DOHH2 (cell line): ENCODE data around the gene KIR3DL2.
"Not testable (repeated sequence)": the region's sequence is repeated elsewhere in the genome, so short reads cannot be mapped to it uniquely, and the experiment has no call there.

Source experiments
- H3F3A ChIP-seq: fragments of 200-600 bp; sonication (generic), shearing (Covaris generic); 2 replicates; pipeline ENCODE4 v1.6.0; 2016; ENCODE audit warnings: antibody characterized with exemption, mild to moderate bottlenecking; ENCODE audit not compliant: control insufficient read depth, insufficient read depth
- H3K27ac ChIP-seq: fragments of 200-600 bp; sonication (generic); 2 replicates; pipeline ENCODE4 v1.5.1; 2014; ENCODE audit warnings: low read depth, mild to moderate bottlenecking, low read length, moderate library complexity
- H3K27me3 ChIP-seq: fragments of 200-600 bp; sonication (generic); 2 replicates; pipeline ENCODE4 v1.6.1; 2014; ENCODE audit warnings: mild to moderate bottlenecking, low read length, mixed read lengths; ENCODE audit not compliant: control insufficient read depth
- H3K36me3 ChIP-seq: fragments of 200-600 bp; sonication (generic); 2 replicates; pipeline ENCODE4 v1.6.1; 2014; ENCODE audit warnings: mild to moderate bottlenecking, low read length, moderate library complexity, mixed read lengths; ENCODE audit not compliant: control insufficient read depth
- H3K4me1 ChIP-seq: fragments of 200-600 bp; sonication (generic); 2 replicates; pipeline ENCODE4 v1.6.1; 2014; ENCODE audit warnings: mild to moderate bottlenecking, low read length, mixed read lengths; ENCODE audit not compliant: control insufficient read depth
- H3K4me2 ChIP-seq: fragments of 200-600 bp; sonication (generic); 2 replicates; pipeline ENCODE4 v1.6.0; 2014; ENCODE audit warnings: mild to moderate bottlenecking, low read length, moderate library complexity
- H3K4me3 ChIP-seq: fragments of 200-600 bp; sonication (generic); 2 replicates; pipeline ENCODE4 v1.5.1; 2014; ENCODE audit warnings: mild to moderate bottlenecking, low read length, mixed read lengths
- H3K79me2 ChIP-seq: fragments of 200-600 bp; sonication (generic); 2 replicates; pipeline ENCODE4 v1.6.1; 2014; ENCODE audit warnings: mild to moderate bottlenecking, low read length, mixed read lengths; ENCODE audit not compliant: control insufficient read depth
- H3K9me2 ChIP-seq: fragments of 200-600 bp; sonication (generic); replicated peaks from 2 replicates; pipeline ENCODE4 v1.6.1; 2014; ENCODE audit warnings: mild to moderate bottlenecking, low read length, mixed read lengths; ENCODE audit not compliant: control insufficient read depth
- H3K9me3 ChIP-seq: fragments of 200-600 bp; sonication (generic); 2 replicates; pipeline ENCODE4 v1.6.1; 2014; ENCODE audit warnings: antibody characterized with exemption, low read length, mixed read lengths; ENCODE audit not compliant: control insufficient read depth, insufficient read depth
- H4K20me1 ChIP-seq: fragments of 200-600 bp; sonication (generic); 2 replicates; pipeline ENCODE4 v1.6.0; 2014; ENCODE audit warnings: low read depth, mild to moderate bottlenecking, antibody characterized with exemption, low read length, moderate library complexity; ENCODE audit not compliant: control insufficient read depth, insufficient read depth
- CTCF ChIP-seq: fragments of 200-600 bp; sonication (generic); IDR thresholded peaks from one replicate; pipeline ENCODE4 v1.5.1; 2014; ENCODE audit warnings: antibody characterized with exemption, mild to moderate bottlenecking, low read depth, low read length; ENCODE audit not compliant: poor library complexity, severe bottlenecking
- EZH2phosphoT487 ChIP-seq: fragments of 200-600 bp; sonication (generic); IDR thresholded peaks from 2 replicates; pipeline ENCODE4 v1.6.1; 2017; ENCODE audit warnings: borderline replicate concordance, mild to moderate bottlenecking, antibody characterized with exemption, low read length, moderate library complexity, mixed read lengths

Gene KIR3DL2

GRCh38 chr19:54843171-54843570, 7.1 kb upstream of the KIR3DL2 start:
- H3K27ac ChIP-seq, H4K20me1 ChIP-seq, H3K36me3 ChIP-seq, H3K9me2 ChIP-seq, H3K4me2 ChIP-seq, H3K79me2 ChIP-seq, H3K9me3 ChIP-seq, H3K4me3 ChIP-seq, H3K27me3 ChIP-seq, H3K4me1 ChIP-seq, H3F3A ChIP-seq: not testable (repeated sequence)

- H4K20me1 ChIP-seq: no peaks in the 10 kb centered on the region
- H3K4me1 ChIP-seq: peaks cover 11% of the 10 kb centered on the region
- H3K4me3 ChIP-seq: no peak overlapping the region
- H3K36me3 ChIP-seq: no peaks in the 10 kb centered on the region
- no peaks in the 10 kb centered on the region for H3F3A ChIP-seq
- H3K9me2 ChIP-seq: no peaks in the 10 kb centered on the region
- H3K27me3 ChIP-seq: no peaks in the 10 kb centered on the region
- no peak overlapping the region for H3K4me2 ChIP-seq
- TF ChIP-seq EZH2phosphoT487: no peak
- no peak for TF ChIP-seq CTCF
- no peaks in the 10 kb centered on the region for H3K79me2 ChIP-seq
- H3K27ac ChIP-seq: no peak overlapping the region
- H3K9me3 ChIP-seq: no peaks in the 10 kb centered on the region
These were observed 687 bp downstream of the KIR3DL2 start for GRCh38 chr19:54850930-54851329.

- Histone ChIP-seq H3K27me3 (no peaks in the 10 kb centered on the region), H3F3A (no peaks in the 10 kb centered on the region), H3K9me3 (no peaks in the 10 kb centered on the region), H3K9me2 (no peaks in the 10 kb centered on the region), H4K20me1 (no peaks in the 10 kb centered on the region), H3K36me3 (no peaks in the 10 kb centered on the region), H3K4me1 (peaks cover 11% of the 10 kb centered on the region), H3K4me3 (no peak overlapping the region), H3K27ac (no peak overlapping the region), H3K4me2 (no peak overlapping the region), H3K79me2 (no peaks in the 10 kb centered on the region)
- no peak for TF ChIP-seq CTCF
- TF ChIP-seq EZH2phosphoT487: no peak
These were observed 1.1 kb downstream of the KIR3DL2 start for GRCh38 chr19:54851353-54851752.

- H3K4me3 ChIP-seq, H3F3A ChIP-seq, H3K9me2 ChIP-seq, H3K27ac ChIP-seq, H3K36me3 ChIP-seq, H3K4me2 ChIP-seq, H4K20me1 ChIP-seq, H3K79me2 ChIP-seq, H3K9me3 ChIP-seq, H3K27me3 ChIP-seq: not testable (repeated sequence)
- H3K4me1 ChIP-seq: peaks cover 15% of the 10 kb centered on the region
These were observed 5.0 kb downstream of the KIR3DL2 start for GRCh38 chr19:54855241-54855640.

- not testable (repeated sequence) for H3K9me3 ChIP-seq, H3K36me3 ChIP-seq, H3K79me2 ChIP-seq, H3K27me3 ChIP-seq, H3K9me2 ChIP-seq, H4K20me1 ChIP-seq, H3K27ac ChIP-seq, H3K4me3 ChIP-seq, H3F3A ChIP-seq, H3K4me2 ChIP-seq
- H3K4me1 ChIP-seq: peaks cover 27% of the 10 kb centered on the region
These were observed 8.2 kb downstream of the KIR3DL2 start for GRCh38 chr19:54858476-54858875.

- not testable (repeated sequence) for H3F3A ChIP-seq, H3K9me3 ChIP-seq, H3K36me3 ChIP-seq, H3K4me3 ChIP-seq, H3K79me2 ChIP-seq, H3K27me3 ChIP-seq, H3K4me2 ChIP-seq, H3K27ac ChIP-seq, H3K9me2 ChIP-seq, H4K20me1 ChIP-seq
- peaks cover 27% of the 10 kb centered on the region for H3K4me1 ChIP-seq
These were observed 9.2 kb downstream of the KIR3DL2 start for GRCh38 chr19:54859421-54859820.

GRCh38 chr19:54863459-54863858, 13.2 kb downstream of the KIR3DL2 start:
- not testable (repeated sequence) for H3F3A ChIP-seq, H3K27ac ChIP-seq

More at GRCh38 chr19:54863459-54863858, 13.2 kb downstream of the KIR3DL2 start:
- H4K20me1 ChIP-seq, H3K4me2 ChIP-seq, H3K4me3 ChIP-seq, H3K27me3 ChIP-seq, H3K36me3 ChIP-seq, H3K9me2 ChIP-seq, H3K9me3 ChIP-seq, H3K79me2 ChIP-seq: not testable (repeated sequence)
- H3K4me1 ChIP-seq: peaks cover 51% of the 10 kb centered on the region
